Common myeloid progenitor, CD34-positive (primary cell): ENCODE data around the gene ADM.

Source experiments
- CTCF ChIA-PET: fragments of 350-600 bp; sonication (Branson Sonifier 250); formaldehyde crosslinking; loops from one replicate; lab custom pipeline; 2021; ENCODE audit warnings: antibody characterized with exemption; lab: Charles Lee
- POLR2A ChIA-PET: fragments of 350-600 bp; sonication (Branson Sonifier 250); formaldehyde crosslinking; loops from one replicate; lab custom pipeline; 2021; ENCODE audit warnings: antibody characterized with exemption; lab: Charles Lee
- DNase-seq, 3 donors: peaks; one replicate each; pipeline versions ENCODE4 v3.0.0 to v3.0.0-alpha.2; 2013
- H3K27ac ChIP-seq, 2 experiments: 1 replicate in 1 of 2; 2 replicates in 1 of 2; pipeline ENCODE4 v1.7.0; 2013; ENCODE audit warnings: inconsistent platforms in 2 of 2, low read length in 2 of 2, mild to moderate bottlenecking in 2 of 2, low read depth in 1 of 2, moderate library complexity in 1 of 2; ENCODE audit not compliant: severe bottlenecking in 2 of 2, insufficient read depth in 1 of 2, poor library complexity in 1 of 2
- H3K27me3 ChIP-seq, 5 experiments: replicated peaks in 2 of 5; 1 replicate in 3 of 5; 2 replicates in 2 of 5; pipeline versions ENCODE4 v1.6.1 to v1.7.0; 2013; ENCODE audit warnings: low read length in 4 of 5, mild to moderate bottlenecking in 2 of 5, moderate library complexity in 2 of 5, inconsistent platforms in 1 of 5; ENCODE audit not compliant: insufficient read depth in 5 of 5, control insufficient read depth in 4 of 5
- H3K36me3 ChIP-seq, 4 experiments: 1 replicate in 2 of 4; 2 replicates in 2 of 4; pipeline versions ENCODE4 v1.6.1 to v1.7.0; 2013; ENCODE audit warnings: low read length in 3 of 4, control low read depth in 1 of 4, mild to moderate bottlenecking in 1 of 4; ENCODE audit not compliant: control insufficient read depth in 4 of 4, insufficient read depth in 4 of 4
- H3K4me1 ChIP-seq, 4 experiments: 1 replicate in 3 of 4; 2 replicates in 1 of 4; pipeline versions ENCODE4 v1.6.1 to v1.7.1; 2013; ENCODE audit warnings: low read length in 3 of 4, mild to moderate bottlenecking in 3 of 4, control low read depth in 1 of 4, inconsistent platforms in 1 of 4, moderate library complexity in 1 of 4; ENCODE audit not compliant: control insufficient read depth in 4 of 4, insufficient read depth in 4 of 4; ENCODE audit errors: control extremely low read depth in 1 of 4
- H3K4me3 ChIP-seq, 7 experiments: 1 replicate in 4 of 7; 2 replicates in 3 of 7; pipeline versions ENCODE4 v1.5.1 to v1.7.0; 2013; ENCODE audit warnings: mild to moderate bottlenecking in 7 of 7, low read length in 6 of 7, moderate library complexity in 6 of 7, inconsistent platforms in 2 of 7, low read depth in 2 of 7, control low read depth in 1 of 7; ENCODE audit not compliant: insufficient read depth in 4 of 7, control insufficient read depth in 1 of 7; ENCODE audit errors: extremely low read depth in 1 of 7
- H3K9me3 ChIP-seq, 5 experiments: 1 replicate in 4 of 5; 2 replicates in 1 of 5; pipeline versions ENCODE4 v1.6.1 to v1.7.1; 2013; ENCODE audit warnings: low read length in 4 of 5, mild to moderate bottlenecking in 2 of 5, inconsistent platforms in 1 of 5, low read depth in 1 of 5, moderate library complexity in 1 of 5; ENCODE audit not compliant: control insufficient read depth in 4 of 5, insufficient read depth in 2 of 5; ENCODE audit errors: control extremely low read depth in 1 of 5
- WGBS: methylation state at CpG from one replicate; pipeline ENCODE4 v1.1.5; 2013; ENCODE audit not compliant: insufficient coverage; 5-methylcytosine and 5-hydroxymethylcytosine counted together

The ADM gene

GRCh38 chr11:10317776-10318526 is 13.1 kb downstream of the ADM start:
- POLR2A ChIA-PET, result interaction anchor here (0.6 kb wide), 1 partner anchor 52 kb away, joined by 3 read pairs; no protein-coding TSS in a partner anchor
- no peak overlapping the region for H3K27ac ChIP-seq

GRCh38 chr11:10318527-10318802 is 13.6 kb downstream of the ADM start:
- Histone ChIP-seq H3K4me3 (no peak overlapping the region), H3K4me1 (peaks cover 0 to 11% (median 3%) of the 10 kb centered on the region in 4 experiments), H3K27me3 (no peaks in the 10 kb centered on the region), H3K27ac (no peak overlapping the region), H3K36me3 (no peaks in the 10 kb centered on the region), H3K9me3 (no peaks in the 10 kb centered on the region)
- CTCF ChIA-PET, result interaction anchor here (0.6 to 1.4 kb wide), 5 partner anchors 9 to 346 kb away, joined by 3 read pairs; no protein-coding TSS in a partner anchor
- POLR2A ChIA-PET, result interaction anchor here (0.6 kb wide), 1 partner anchor 10 kb away, joined by 3 read pairs; no protein-coding TSS in a partner anchor
- DNase-seq, result no peak
- 53% methylated on average over 3 of the region's 3 CpGs for WGBS

More at GRCh38 chr11:10317776-10318526, 13.1 kb downstream of the ADM start:
- Histone ChIP-seq H3K27me3 (no peaks in the 10 kb centered on the region), H3K9me3 (no peaks in the 10 kb centered on the region), H3K36me3 (no peaks in the 10 kb centered on the region), H3K4me1 (peaks cover 0 to 11% (median 3%) of the 10 kb centered on the region in 4 experiments), H3K4me3 (no peak overlapping the region)
- CTCF ChIA-PET, result interaction anchor here (0.6 to 1.4 kb wide), 6 partner anchors 9 to 345 kb away, joined by 3 to 4 read pairs (median 3); no protein-coding TSS in a partner anchor
- no peak for DNase-seq
- WGBS, result 92% methylated on average over 2 of the region's 5 CpGs

- H3K9me3 ChIP-seq, result no peaks in the 10 kb centered on the region
- CTCF ChIA-PET, result interaction anchor here (3.2 kb wide), 1 partner anchor 11 kb away, joined by 24 read pairs; no protein-coding TSS in a partner anchor
- no peak overlapping the region for H3K27ac ChIP-seq
- POLR2A ChIA-PET, result no interaction called here
- H3K4me3 ChIP-seq, result no peak overlapping the region
- DNase-seq, result peak in 2 of 3 donors; percentile 51 to 65
- H3K27me3 ChIP-seq, result no peaks in the 10 kb centered on the region
- H3K4me1 ChIP-seq, result peaks cover 0 to 9% (median 3%) of the 10 kb centered on the region in 4 experiments
- WGBS, result 72% methylated on average over 4 of the region's 6 CpGs
- no peaks in the 10 kb centered on the region for H3K36me3 ChIP-seq
Observed at GRCh38 chr11:10319702-10320558, 15.1 kb downstream of the ADM start.

GRCh38 chr11:10320736-10321465 is 16.0 kb downstream of the ADM start:
- POLR2A ChIA-PET, result no interaction called here
- no peak overlapping the region for H3K27ac ChIP-seq
- no peak for DNase-seq
- H3K27me3 ChIP-seq, result no peaks in the 10 kb centered on the region
- H3K4me1 ChIP-seq, result peaks cover 0 to 9% (median 3%) of the 10 kb centered on the region in 4 experiments
- H3K36me3 ChIP-seq, result no peaks in the 10 kb centered on the region
- no peaks in the 10 kb centered on the region for H3K9me3 ChIP-seq
- H3K4me3 ChIP-seq, result no peak overlapping the region
- CTCF ChIA-PET, result interaction anchor here (3.2 kb wide), 1 partner anchor 12 kb away, joined by 24 read pairs; no protein-coding TSS in a partner anchor
- 100% methylated on average over 1 of the region's 4 CpGs for WGBS

GRCh38 chr11:10322401-10322800 is 17.5 kb downstream of the ADM start:
- POLR2A ChIA-PET, result no interaction called here
- CTCF ChIA-PET, result interaction anchor here (0.5 to 3.2 kb wide), 5 partner anchors 13 to 1145 kb away, joined by 3 to 24 read pairs (median 4); no protein-coding TSS in a partner anchor

GRCh38 chr11:10322830-10323792 is 18.2 kb downstream of the ADM start:
- DNase-seq, result peak; percentile 78 to 88 (median 87)
- Histone ChIP-seq H3K27ac (no peak overlapping the region), H3K27me3 (no peaks in the 10 kb centered on the region), H3K4me3 (peak overlapping the region in 1 of 7 experiments; percentile 63), H3K36me3 (no peaks in the 10 kb centered on the region), H3K9me3 (no peaks in the 10 kb centered on the region), H3K4me1 (peaks cover 0 to 16% (median 5%) of the 10 kb centered on the region in 4 experiments)
- POLR2A ChIA-PET, result no interaction called here
- 28% methylated on average over 7 of the region's 8 CpGs for WGBS
- CTCF ChIA-PET, result interaction anchor here (0.5 to 7.1 kb wide), 16 partner anchors 9 to 1145 kb away, joined by 3 to 48 read pairs (median 7); no protein-coding TSS in a partner anchor

More at GRCh38 chr11:10322401-10322800, 17.5 kb downstream of the ADM start:
- H3K9me3 ChIP-seq, result no peaks in the 10 kb centered on the region
- H3K27me3 ChIP-seq, result no peaks in the 10 kb centered on the region
- 100% methylated on average over 2 of the region's 2 CpGs for WGBS
- no peak for DNase-seq
- peaks cover 0 to 12% (median 3%) of the 10 kb centered on the region in 4 experiments for H3K4me1 ChIP-seq
- H3K36me3 ChIP-seq, result no peaks in the 10 kb centered on the region
- H3K4me3 ChIP-seq, result no peak overlapping the region
- H3K27ac ChIP-seq, result no peak overlapping the region
